ENCODE results near the gene DDOST.
"Not testable (repeated sequence)": the region's sequence is repeated elsewhere in the genome, so short reads cannot be mapped to it uniquely, and the experiment has no call there.

Gene DDOST

DNA sequence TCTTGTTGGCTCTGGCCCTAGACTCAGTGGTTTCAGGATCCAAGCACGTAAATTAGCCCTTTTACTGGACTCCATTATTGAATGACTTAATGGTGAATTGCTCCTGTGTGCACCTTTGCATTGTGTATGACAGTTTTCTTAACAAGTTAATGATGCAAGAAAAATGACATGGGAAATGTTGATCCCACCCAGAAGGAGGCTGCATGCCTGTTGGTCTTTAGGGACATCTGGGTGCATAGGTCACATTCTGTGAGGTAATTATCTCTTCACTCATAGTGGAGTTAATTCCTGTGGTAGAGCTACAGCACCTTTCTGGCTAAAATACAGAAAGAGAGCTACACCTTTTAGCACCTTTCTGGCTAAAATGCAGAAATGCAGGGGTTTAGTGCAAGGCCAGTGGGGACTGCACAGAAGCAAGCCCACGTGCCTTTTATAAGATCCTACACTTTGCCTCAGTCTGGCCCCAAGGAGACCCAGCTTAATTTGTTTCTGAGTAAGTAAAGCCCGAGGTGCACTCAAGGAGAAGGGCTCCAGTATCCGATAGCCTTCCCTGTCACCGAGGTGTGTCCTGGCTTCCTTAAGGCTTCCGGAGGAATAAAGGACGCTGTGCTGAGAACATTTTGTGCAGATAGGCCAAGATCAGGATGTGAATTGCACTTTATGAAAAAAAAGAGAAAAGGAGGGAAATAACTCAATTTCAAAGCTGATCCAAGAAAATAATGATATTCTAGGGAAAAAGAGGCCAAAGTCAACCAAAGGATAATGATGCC is 54.2 kb downstream of the DDOST start:
- H3K4me1 Mint-ChIP-seq, H3K9me3 Mint-ChIP-seq, H3K27me3 Mint-ChIP-seq, H3K27ac Mint-ChIP-seq, H3K36me3 Mint-ChIP-seq, H3K4me3 Mint-ChIP-seq, ATAC-seq: not testable (repeated sequence)

DNA sequence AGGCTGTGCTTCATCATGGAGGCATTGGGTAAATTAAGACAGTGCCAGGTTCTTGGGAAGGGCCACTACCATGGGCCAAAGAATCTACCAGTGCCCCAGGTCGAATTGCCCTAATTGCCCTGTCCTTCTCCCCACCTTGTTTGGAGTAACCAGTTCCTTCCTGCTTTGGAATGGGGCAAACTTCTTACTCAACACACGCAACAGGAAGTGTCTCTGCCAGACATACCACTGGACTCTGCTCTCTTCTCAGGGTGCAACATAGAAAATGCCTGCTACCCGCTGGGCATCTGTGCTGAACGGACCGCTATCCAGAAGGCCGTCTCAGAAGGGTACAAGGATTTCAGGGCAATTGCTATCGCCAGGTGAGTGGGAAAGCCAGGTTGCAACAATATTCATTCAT is 56.5 kb downstream of the DDOST start:
- no peak overlapping the region for H3K4me3 Mint-ChIP-seq
- no peaks in the 10 kb centered on the region for H3K4me1 Mint-ChIP-seq
- H3K9me3 Mint-ChIP-seq = no peaks in the 10 kb centered on the region
- no peaks in the 10 kb centered on the region for H3K36me3 Mint-ChIP-seq
- H3K27ac Mint-ChIP-seq = no peak overlapping the region
- H3K27me3 Mint-ChIP-seq = no peaks in the 10 kb centered on the region
- no peak for ATAC-seq

DNA sequence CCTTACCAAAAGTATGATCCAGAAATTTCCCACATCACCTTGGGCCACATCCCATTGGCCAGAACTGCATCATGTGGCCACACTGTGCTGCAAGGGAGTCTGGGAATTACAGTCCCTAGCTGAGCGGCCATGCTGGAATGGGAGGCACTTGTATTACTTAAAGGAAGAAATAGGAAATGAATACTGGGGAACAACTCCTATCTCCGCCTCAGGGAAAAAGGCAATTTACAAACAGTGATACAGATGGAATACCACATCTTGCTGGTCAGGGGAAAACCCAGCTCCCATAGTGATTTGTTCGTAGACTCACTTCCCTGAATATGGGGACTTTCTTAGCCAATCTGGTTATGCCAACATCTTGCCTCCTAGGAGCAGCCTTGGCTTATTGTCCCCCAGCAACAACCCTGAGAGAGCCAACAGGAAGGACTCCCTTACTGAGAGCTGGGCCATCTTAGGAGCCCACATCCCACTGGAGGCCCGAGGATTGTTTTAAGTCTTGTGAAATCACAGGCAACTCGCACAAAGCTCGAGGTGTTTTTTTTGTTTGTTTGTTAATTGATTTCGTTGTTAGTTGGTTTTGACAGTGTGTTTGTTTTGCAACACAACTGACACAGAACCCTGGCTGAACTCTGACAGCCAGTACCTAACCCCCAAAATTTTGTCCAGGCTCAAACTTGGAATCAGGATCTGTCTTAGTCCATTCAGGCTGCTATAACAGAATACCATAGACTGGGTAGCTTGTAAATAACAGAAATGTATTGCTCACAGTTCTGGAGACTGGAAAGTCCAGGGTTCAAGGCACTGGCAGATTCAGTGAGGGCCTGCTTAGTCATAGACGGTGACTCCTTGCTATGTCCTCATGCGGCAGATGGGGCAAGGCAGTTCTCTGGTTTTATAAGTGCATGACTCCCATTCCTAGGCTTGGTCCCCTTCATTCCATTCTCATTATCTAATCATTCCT is 57.4 kb downstream of the DDOST start:
- no peaks in the 10 kb centered on the region for H3K36me3 Mint-ChIP-seq
- H3K9me3 Mint-ChIP-seq = peaks cover 2% of the 10 kb centered on the region
- ATAC-seq = no peak
- no peak overlapping the region for H3K27ac Mint-ChIP-seq
- H3K4me1 Mint-ChIP-seq = no peaks in the 10 kb centered on the region
- H3K4me3 Mint-ChIP-seq = no peak overlapping the region
- peaks cover 5% of the 10 kb centered on the region for H3K27me3 Mint-ChIP-seq

DNA sequence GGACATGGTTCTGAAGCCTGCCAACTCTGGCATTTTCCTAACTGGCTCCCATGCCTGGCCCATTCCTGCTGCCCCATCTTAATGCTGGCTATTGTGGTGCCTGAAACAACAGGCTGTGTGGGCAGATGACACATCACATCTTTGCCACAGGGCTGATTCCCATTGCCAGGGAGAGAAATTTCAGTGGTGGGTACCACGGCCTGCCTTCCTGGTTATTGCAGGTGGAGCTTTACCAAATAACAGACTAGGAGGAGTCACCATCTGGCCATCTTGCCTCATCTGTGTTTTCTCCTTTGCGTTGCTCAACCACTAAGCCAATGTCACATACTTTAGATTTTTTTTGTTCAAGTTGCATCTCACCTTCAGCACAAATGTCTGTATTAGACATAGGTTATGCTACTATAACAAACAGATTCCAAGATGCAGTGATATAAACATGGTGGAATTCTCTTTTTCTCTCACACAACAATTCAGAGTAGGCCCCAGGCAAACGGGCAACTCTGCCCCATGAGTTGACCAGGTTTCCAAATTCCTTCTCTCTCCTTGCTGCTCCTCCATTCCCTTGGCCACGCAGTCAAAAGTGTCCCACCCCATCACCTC is 58.2 kb downstream of the DDOST start:
- no peak overlapping the region for H3K4me3 Mint-ChIP-seq
- no peak for ATAC-seq
- peaks cover 9% of the 10 kb centered on the region for H3K27me3 Mint-ChIP-seq
- H3K9me3 Mint-ChIP-seq = peaks cover 4% of the 10 kb centered on the region
- no peaks in the 10 kb centered on the region for H3K36me3 Mint-ChIP-seq
- H3K27ac Mint-ChIP-seq = no peak overlapping the region
- H3K4me1 Mint-ChIP-seq = no peaks in the 10 kb centered on the region

Data from stimulated activated memory B cell treated with anti-CD40 and anti-IgM and Interleukin-4, amounts not matched to agents 10 μg/mL and 1 μg/mL and 100 μg/mL, for 72 hours (primary cell).